Measurements from ENCODE around the gene FHL2.

- no peak for TF ChIP-seq CTCF (IDR thresholded peaks at IDR 0.05; ENCODE audit: low read depth, low read length, poor library complexity, severe bottlenecking)
- no peak for TF ChIP-seq EZH2phosphoT487 (IDR thresholded peaks at IDR 0.05; ENCODE audit: borderline replicate concordance, low read length)
Observed at GRCh38 chr2:105361102-105361889, 37.6 kb downstream of the FHL2 start.

All from DOHH2 (cell line).